HG03097 (cell line): ENCODE results near the gene EGLN3.

Experiments
- ATAC-seq: cut with Tn5 transposase; IDR thresholded peaks from one replicate; pipeline ENCODE4 v1.9.1; 2021; ENCODE audit not compliant: unreplicated experiment, low FRiP score

The EGLN3 gene

DNA sequence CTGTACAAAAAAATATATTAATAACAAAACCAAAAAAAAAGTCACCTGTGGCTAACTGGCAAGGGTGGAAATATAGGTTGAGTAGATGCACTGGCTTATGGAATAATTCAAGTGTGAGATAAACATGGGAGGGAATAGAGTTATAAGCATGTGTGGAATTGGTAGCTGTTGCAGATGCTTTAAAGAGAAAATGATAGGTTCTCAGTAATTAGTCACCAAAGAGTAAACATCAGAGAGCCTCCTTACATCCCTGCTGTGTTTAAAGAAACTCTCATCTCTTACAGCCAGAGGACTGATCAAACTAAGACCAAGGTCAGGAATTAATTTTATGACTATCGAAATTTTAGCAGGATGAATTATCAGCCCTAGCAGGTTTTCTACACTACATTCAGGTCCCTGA is 70.5 kb downstream of the EGLN3 start:
- no peak for ATAC-seq

DNA sequence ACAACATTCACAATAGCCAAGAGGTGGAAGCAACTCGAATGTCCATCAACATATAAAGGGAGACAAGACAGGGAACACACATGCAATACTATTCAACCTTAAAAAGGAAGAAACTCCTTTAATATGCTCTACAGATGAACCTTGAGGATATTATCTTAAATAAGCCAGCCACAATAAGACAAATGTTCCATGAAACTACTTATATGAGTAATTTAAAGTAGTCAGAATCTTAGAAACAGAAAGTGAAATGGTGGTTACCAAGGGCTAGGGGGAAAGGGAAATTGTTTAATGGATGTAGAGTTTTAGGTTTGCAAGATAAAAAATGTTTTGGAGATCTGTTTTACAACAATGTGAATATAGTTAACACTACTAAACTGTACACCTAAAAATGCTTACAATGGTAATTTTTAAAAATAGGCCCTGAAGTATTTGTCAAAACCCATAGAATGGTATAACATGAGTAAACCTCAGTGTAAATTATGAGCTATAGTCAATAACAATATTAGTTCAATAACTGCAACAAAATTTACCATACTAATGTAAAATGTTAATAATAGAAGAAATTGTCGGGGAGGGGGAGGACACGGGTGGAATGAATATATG is 71.1 kb downstream of the EGLN3 start:
- ATAC-seq, result no peak

DNA sequence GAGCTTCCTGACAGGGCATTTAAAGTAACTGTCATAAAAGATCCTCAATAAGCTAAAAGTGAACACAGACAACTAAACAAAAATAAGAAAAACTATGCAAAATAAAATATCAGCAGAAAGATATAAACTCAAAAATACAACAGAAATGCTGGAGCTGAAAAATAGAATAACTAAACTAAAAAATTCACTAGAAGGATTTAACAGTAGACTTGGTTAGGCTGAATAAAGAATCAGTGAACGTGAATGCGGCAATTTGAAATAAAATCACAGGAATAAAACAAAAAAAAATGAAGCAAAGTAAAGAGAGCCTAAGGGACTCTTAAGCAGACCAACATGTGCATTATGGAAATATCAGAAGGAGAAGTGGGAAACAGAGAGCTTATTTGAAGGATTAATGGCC is 74.6 kb downstream of the EGLN3 start:
- no peak for ATAC-seq
